Left hindlimb (tissue), 1 donor: ENCODE measurements around the gene TTC17.

Source experiments
- DNase-seq: peaks from one replicate; pipeline ENCODE4 v3.0.0-alpha.2; 2018

Gene TTC17

DNA sequence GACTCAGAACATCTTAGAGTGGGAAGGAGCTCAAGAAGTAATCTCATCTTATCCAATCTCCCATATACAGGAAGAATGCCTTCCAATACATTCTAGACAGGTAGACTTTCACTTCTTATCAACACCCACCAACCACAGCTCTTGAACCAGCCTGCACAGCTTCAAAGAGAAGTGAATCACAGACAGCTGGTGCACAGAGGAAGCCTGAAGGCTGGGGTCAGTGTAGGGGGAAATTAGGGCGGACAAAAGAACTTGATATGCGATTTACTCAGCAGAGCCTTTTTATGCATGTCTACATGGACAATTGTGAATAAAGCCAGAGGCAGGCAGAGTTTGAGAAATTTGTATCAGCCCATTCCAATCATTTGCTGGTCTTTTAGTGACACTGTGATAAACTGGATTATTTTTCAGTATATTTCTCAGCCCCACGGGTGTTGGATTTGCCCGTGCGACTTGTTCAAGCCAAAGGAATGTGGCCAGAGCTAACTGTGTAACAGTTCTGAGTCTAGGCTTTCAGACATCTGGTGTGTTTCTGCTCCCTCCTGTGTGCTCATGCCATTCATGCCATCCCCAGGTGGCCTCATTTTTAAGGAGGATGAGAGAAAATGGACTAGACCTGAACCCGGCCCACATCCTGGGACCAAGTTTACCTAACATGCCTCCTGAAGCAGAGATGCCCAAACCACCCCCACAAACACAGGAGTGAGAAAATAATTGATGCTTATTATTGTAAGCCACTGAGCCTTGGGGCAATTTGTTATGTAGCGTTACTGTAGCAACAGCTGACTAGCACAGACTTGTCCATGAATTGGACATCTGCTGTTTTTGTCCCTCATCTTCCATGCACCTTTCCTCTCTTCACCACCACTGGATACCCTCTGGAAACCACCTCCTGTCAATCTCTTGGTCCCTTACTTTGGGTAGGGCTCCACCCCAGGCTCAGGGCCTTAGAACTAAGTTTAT lies 184.3 kb downstream of the TTC17 start:
- no peak for DNase-seq
